Motor neuron (in vitro differentiated cells): ENCODE measurements around the gene PNKD. TPM values are rescaled to one million over a fixed set of nuclear protein-coding genes. Genes with fewer than 3 reads are reported as not detected.
A peak's percentile ranks its signal among the peaks of the same experiment; 100 is the strongest.

Source experiments
- ATAC-seq, 8 experiments: fragments of 200-7000 bp; cut with Tn5 transposase; replicated peaks in 6 of 8; 2 replicates each; pipeline ENCODE4 v1.8.0; 2021; ENCODE audit warnings: mild to moderate bottlenecking in 8 of 8, moderate library complexity in 8 of 8
- H3K27ac ChIP-seq, 2 donors: fragments of 250-450 bp; sonication (Bioruptor Pico); 2 replicates each; pipeline ENCODE4 v1.9.0; 2021; ENCODE audit warnings: antibody characterized with exemption in 2 of 2, mild to moderate bottlenecking in 2 of 2, moderate library complexity in 1 of 2
- H3K4me1 ChIP-seq, 2 donors: fragments of 250-450 bp; sonication (Bioruptor Pico); replicated peaks in 1 of 2; 2 replicates each; pipeline ENCODE4 v1.6.1; 2021; ENCODE audit warnings: antibody characterized with exemption in 2 of 2, mild to moderate bottlenecking in 2 of 2, moderate library complexity in 1 of 2
- H3K4me3 ChIP-seq, 5 donors: fragments of 250-450 bp; sonication (Bioruptor Pico); 2 replicates each; pipeline ENCODE4 v1.9.0; 2021; ENCODE audit warnings: antibody characterized with exemption in 5 of 5, mild to moderate bottlenecking in 5 of 5, moderate library complexity in 4 of 5
- WGBS, 10 experiments: fragments of 450-650 bp; shearing (Covaris generic); methylation state at CpG; one replicate each; pipeline ENCODE4 v1.0.0; 2022; 5-methylcytosine and 5-hydroxymethylcytosine counted together
- in situ Hi-C, 9 experiments: fragments of 400-800 bp; cut with MboI; loops; one replicate each; pipeline ENCODE4 v1.15.0; 2021; ENCODE audit warnings: low sequenced_read_pairs in 9 of 9, low pct_unique_long_range_greater_than_20kb in 2 of 9; ENCODE audit not compliant: unreplicated experiment in 9 of 9
- total RNA-seq, 8 experiments: library from RNA; unstranded; fragments of 300-600 nt; gene quantifications; 2 replicates each; pipeline versions ENCODE4 v1.2.3 to v1.2.4, GENCODE V29; 2022

PNKD gene
- total RNA-seq, 8 experiments from 2014 or later, result 41.4 to 122 (median 60.8) TPM

- WGBS, 10 experiments, result 29 to 100% (median 69%) methylated on average over 1 to 4 of the region's 6 CpGs; no CpG with 5 or more reads in 2 of the 10 experiments
- peaks cover 6 to 10% of the 10 kb centered on the region in 2 donors for H3K4me1 ChIP-seq
- ATAC-seq, result no peak
- no peak overlapping the region for H3K4me3 ChIP-seq
- H3K27ac ChIP-seq, result no peak overlapping the region
- in situ Hi-C loops, result no loop called here
Measured at GRCh38 chr2:218319813-218320365, 49.6 kb downstream of the PNKD start.

- WGBS, 10 experiments, result 76 to 96% (median 88%) methylated on average over 1 to 3 of the region's 3 CpGs
- in situ Hi-C loops, result no loop called here
- ATAC-seq, result no peak
- Histone ChIP-seq H3K27ac (no peak overlapping the region), H3K4me1 (peaks cover 6 to 10% of the 10 kb centered on the region in 2 donors), H3K4me3 (no peak overlapping the region)
Measured at GRCh38 chr2:218320704-218321336, 50.5 kb downstream of the PNKD start.

- in situ Hi-C loops, result no loop called here
Measured at GRCh38 chr2:218322768-218323525, 52.6 kb downstream of the PNKD start.

GRCh38 chr2:218323526-218324472 lies 53.5 kb downstream of the PNKD start:
- in situ Hi-C loops, result no loop called here
- Histone ChIP-seq H3K4me3 (peak overlapping the region; percentile 35 to 51 (median 39)), H3K4me1 (peaks cover 6 to 10% of the 10 kb centered on the region in 2 donors), H3K27ac (no peak overlapping the region)
- 0 to 32% (median 10%) methylated on average over 2 to 3 of the region's 24 CpGs; no CpG with 5 or more reads in 7 of the 10 experiments for WGBS, 10 experiments
- peak; percentile 15 to 37 (median 29) for ATAC-seq

More at GRCh38 chr2:218322768-218323525, 52.6 kb downstream of the PNKD start:
- peak; percentile 46 to 88 (median 86) for ATAC-seq
- Histone ChIP-seq H3K27ac (no peak overlapping the region), H3K4me3 (peak overlapping the region; percentile 35 to 51 (median 39)), H3K4me1 (peaks cover 6 to 10% of the 10 kb centered on the region in 2 donors)
- WGBS, 10 experiments, result 0 to 14% (median 0%) methylated on average over 2 to 12 of the region's 69 CpGs; no CpG with 5 or more reads in 4 of the 10 experiments

- H3K4me3 ChIP-seq, result no peak overlapping the region
- in situ Hi-C loops, result no loop called here
- H3K27ac ChIP-seq, result no peak overlapping the region
- H3K4me1 ChIP-seq, result peaks cover 10% of the 10 kb centered on the region in 2 donors
- no peak for ATAC-seq
- WGBS, 10 experiments, result 60 to 100% (median 86%) methylated on average over 1 of the region's 4 CpGs; no CpG with 5 or more reads in 7 of the 10 experiments
Measured at GRCh38 chr2:218325566-218326160, 55.3 kb downstream of the PNKD start.

DNA sequence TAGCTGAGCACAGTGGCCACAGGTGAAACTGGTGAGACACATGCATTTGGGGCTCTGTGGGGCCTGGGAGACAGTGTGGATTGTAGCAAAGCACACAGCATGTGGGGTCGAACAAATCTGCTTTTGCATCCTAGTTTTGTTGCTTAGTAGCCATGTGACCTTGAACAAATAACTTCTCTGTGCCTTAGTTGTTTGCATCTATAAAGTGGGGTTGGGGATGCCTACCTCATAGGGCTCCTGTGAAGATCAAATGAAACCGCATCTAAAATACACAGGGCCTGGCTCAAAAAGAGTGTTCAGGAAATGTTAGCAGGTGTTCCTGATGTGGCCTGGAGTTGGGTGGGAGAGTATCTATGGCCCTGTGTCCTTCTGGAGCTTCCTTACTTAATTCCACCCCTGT lies 56.0 kb downstream of the PNKD start:
- H3K4me1 ChIP-seq, result peaks cover 10% of the 10 kb centered on the region in 2 donors
- H3K27ac ChIP-seq, result no peak overlapping the region
- 67 to 100% (median 92%) methylated on average over 1 to 2 of the region's 2 CpGs; no CpG with 5 or more reads in 6 of the 10 experiments for WGBS, 10 experiments
- in situ Hi-C loops, result no loop called here
- no peak overlapping the region for H3K4me3 ChIP-seq
- ATAC-seq, result no peak

GRCh38 chr2:218327451-218328210 lies 57.3 kb downstream of the PNKD start:
- Histone ChIP-seq H3K4me3 (no peak overlapping the region), H3K27ac (no peak overlapping the region), H3K4me1 (peaks cover 8 to 10% of the 10 kb centered on the region in 2 donors)
- 60 to 100% (median 82%) methylated on average over 1 to 7 of the region's 11 CpGs; no CpG with 5 or more reads in 5 of the 10 experiments for WGBS, 10 experiments
- no peak for ATAC-seq
- in situ Hi-C loops, result no loop called here

- Histone ChIP-seq H3K27ac (no peak overlapping the region), H3K4me3 (no peak overlapping the region), H3K4me1 (peaks cover 8 to 10% of the 10 kb centered on the region in 2 donors)
- WGBS, 10 experiments, result no CpG with 5 or more reads among the region's 2 CpGs
- in situ Hi-C loops, result no loop called here
- no peak for ATAC-seq
Measured at GRCh38 chr2:218328294-218328693, 58.0 kb downstream of the PNKD start.

DNA sequence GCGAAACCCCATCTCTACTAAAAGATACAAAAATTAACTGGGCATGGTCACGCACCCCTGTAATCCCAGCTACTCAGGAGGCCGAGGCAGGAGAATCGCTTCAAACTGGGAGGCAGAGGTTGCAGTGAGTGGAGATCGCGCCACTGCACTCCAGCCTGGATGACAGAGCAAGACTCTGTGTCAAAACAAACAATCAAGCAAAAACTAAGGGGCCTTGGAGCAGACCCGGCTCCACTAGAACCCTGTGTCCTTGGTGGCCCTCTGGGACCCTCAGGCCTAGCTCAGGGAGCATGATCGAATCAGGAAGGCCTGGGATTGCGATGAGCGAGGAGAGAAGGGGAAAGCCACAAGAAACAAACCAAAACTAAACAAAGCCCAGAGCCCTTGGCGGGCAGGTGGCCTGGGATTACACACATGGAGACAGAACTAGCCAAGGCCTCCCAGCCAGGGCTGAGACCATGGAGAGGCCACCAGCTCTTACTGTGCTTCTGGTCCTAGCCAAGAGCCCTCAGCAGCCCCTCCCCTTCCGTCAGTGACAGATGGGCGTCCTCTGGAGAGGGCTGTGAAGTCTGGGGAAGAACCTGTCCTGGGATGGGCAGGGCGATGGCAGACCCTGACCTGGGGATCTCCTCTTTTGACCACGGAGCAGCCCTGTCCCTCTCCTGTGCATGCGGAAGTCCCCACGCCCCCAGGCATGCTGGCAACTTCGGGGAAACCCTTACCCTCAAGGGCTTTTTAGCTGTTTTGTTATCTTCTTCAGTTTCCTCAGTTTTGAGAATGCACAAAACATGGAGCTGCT lies 58.9 kb downstream of the PNKD start:
- ATAC-seq, result peak in 1 of 8 experiments; percentile 24
- H3K27ac ChIP-seq, result no peak overlapping the region
- 28 to 93% (median 89%) methylated on average over 3 to 9 of the region's 18 CpGs; no CpG with 5 or more reads in 4 of the 10 experiments for WGBS, 10 experiments
- peaks cover 2 to 6% of the 10 kb centered on the region in 2 donors for H3K4me1 ChIP-seq
- in situ Hi-C loops, result no loop called here
- no peak overlapping the region for H3K4me3 ChIP-seq

GRCh38 chr2:218329826-218330593 lies 59.7 kb downstream of the PNKD start:
- in situ Hi-C loops, result no loop called here
- peak in 1 of 8 experiments; percentile 6 for ATAC-seq
- no peak overlapping the region for H3K27ac ChIP-seq
- peaks cover 0 to 4% of the 10 kb centered on the region in 2 donors for H3K4me1 ChIP-seq
- H3K4me3 ChIP-seq, result no peak overlapping the region
- 20 to 70% (median 40%) methylated on average over 1 to 2 of the region's 8 CpGs; no CpG with 5 or more reads in 4 of the 10 experiments for WGBS, 10 experiments
